HG02798 (cell line): Measurements from ENCODE around the gene C19orf12.
"Not testable (repeated sequence)": the region's sequence is repeated elsewhere in the genome, so short reads cannot be mapped to it uniquely, and the experiment has no call there.

ENCODE experiments used
- ATAC-seq: cut with Tn5 transposase; IDR thresholded peaks from one replicate; pipeline ENCODE4 v1.9.1; 2021; ENCODE audit warnings: mild to moderate bottlenecking; ENCODE audit not compliant: unreplicated experiment, poor library complexity

Gene C19orf12

DNA sequence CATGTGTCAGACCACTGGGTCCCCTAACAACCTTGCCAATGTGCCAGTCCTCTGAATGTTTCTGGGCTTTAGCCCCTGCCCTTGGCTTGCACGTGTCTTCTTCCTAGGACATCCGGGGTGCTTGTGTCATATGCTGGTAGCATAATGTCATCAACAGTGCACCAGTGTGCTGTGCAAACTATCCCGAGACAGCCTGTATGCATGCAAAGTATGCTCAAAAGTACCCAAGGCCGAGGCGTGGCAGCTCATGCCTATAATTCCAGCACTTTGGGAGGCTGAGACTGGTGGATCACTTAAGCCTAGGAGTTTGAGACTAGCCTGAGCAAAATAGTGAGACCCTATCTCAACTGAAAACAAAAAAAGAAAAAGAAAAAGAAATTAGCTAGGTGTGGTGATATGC is 20.8 kb upstream of the C19orf12 start:
- ATAC-seq: no peak

DNA sequence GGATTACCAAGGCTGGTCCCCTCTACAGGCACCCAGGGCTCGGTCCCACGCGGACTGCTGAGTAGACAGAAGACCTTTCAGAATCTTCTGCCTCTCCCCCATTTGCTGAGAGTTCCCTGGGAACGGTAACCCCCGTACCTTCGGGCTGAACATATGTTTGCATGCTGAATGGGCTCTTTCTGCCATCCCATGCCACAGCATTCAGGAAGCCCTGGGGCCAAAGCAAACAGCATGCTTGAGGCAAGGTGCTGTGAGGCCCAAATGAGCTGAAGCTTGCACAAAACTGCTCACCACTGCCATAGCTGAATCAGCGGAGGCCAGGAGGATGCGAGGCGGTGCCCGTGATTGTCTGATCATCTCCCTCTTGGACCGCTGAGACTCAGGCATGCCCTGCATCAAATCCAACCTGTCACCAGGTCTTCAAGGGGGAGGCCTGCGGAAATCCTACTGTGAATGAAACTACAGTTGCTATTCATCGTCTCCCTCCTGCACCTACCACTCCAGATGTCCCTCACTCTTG is 16.3 kb upstream of the C19orf12 start:
- no peak for ATAC-seq

DNA sequence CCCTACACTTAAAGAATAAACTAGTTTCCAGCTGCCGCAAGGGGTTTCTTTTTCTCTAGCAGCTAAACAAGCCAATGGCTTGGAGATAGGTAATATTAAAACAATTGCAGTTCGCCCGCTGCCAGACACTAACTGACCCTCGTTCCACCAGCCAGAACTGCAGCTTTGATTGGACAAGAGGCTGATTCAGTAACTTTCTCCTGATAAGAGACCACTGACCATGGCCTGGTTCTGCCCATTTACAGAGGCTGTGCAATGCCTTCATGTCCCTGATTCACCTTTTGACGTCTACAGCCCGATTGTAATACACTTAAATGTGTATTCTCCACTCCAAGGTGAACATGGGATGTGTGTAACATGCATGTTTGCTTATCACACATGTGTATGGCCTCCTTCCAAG is 12.8 kb upstream of the C19orf12 start:
- ATAC-seq: no peak

DNA sequence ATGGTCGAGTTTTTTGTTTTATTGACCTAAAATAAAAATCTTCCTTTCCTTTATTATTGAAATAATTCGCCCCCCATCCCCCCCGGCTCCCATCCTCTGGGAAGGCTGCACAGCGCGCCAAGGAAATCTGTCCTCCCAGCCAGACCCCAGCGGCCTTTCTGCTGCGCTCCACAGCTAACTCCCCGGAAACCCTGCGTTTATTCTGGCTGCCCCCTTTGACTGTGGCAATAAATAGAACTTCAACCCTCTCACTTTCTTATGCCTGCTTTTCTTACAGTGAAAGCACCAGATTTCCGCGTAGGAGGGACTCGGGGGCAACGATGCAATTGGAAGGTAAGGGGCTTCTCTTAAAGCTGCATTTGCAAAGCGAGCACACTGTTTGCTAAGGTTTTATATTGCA is 9.7 kb upstream of the C19orf12 start:
- ATAC-seq: no peak

DNA sequence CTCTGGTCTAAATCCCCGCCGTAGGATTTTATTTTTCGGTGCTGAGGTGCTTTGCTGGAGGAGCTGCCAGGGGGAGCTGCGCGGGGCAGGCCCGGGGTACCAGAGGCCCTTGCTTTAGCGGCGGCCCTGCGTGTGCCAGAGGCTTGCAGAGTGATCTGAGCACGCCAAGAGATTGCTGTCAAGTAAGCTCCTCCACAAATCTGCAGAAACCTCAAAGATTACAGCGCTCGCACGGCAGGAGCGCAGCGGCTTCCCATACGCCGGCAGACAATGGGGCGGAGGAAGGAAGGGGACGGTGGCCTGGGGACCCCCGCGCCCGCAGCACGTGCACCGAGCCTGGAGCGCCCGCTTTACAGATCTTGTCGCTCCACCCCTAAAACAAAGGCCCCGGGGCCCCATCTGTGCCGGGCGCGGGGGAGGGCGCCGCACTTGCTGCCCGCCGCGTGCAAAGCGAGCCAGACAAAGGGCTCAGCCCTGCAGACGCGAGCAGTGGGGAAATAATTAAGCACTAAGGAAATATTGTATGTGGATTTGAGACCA is 9.1 kb upstream of the C19orf12 start:
- ATAC-seq: no peak

DNA sequence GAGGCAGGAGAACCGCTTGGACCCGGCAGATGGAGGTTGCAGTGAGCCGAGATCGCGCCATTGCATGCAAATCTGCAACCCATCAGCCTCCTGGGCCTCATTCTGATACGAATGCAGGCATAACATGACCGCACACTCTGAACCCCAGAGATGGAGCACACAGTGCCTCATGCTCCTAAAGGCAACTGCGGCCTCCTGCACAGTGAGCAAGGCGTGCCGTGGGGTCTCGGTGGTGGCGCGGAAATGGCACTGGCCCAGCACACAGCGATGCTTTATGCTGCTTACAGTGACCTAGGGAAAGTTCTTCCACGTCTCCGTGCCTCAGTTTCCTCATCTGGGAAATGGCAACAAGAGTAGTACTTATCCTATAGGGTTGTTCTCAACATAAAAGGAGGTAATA is 2.0 kb upstream of the C19orf12 start:
- ATAC-seq: no peak

DNA sequence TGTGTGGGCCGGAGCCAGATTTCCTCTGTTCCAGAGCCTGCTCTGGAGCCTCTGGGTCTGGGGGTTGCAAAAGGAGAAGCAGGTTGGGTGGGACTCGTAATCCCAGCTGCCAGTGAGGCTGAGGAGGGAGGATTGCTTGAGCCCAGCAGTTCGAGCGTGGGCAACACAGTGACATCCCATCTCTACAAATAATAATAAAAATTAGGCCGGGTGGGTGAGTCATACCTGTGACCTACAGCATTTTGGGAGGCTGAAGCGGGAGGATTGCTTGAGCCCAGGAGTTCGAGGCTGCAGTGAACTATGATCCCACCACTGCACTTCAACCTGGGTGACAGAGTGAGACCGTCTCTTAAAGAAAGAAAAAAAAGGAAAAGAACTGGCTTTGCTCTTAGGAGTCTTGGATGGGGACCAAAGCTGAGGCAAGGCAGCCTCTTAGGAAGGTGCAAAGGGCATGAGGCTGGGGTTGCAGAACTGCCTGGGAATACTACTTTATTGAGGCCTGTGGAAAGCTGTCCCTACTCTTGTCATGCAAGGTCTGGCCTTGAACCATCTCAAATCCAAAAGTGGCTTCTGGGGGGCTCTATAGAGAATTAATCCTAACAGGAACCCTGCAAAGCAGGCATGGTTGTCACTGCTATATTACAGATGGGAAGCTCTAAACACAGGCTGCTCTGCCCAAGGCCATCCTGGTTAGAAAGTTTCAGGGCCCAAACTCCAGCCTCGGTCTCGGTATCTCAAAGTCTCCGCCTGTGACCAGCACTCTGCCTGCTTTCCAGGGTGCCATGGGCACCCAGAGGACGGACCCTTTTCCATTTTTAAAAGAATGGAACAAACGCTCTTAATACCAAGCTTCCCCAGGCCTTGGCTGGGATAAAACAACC is 880 bp upstream of the C19orf12 start:
- no peak for ATAC-seq

DNA sequence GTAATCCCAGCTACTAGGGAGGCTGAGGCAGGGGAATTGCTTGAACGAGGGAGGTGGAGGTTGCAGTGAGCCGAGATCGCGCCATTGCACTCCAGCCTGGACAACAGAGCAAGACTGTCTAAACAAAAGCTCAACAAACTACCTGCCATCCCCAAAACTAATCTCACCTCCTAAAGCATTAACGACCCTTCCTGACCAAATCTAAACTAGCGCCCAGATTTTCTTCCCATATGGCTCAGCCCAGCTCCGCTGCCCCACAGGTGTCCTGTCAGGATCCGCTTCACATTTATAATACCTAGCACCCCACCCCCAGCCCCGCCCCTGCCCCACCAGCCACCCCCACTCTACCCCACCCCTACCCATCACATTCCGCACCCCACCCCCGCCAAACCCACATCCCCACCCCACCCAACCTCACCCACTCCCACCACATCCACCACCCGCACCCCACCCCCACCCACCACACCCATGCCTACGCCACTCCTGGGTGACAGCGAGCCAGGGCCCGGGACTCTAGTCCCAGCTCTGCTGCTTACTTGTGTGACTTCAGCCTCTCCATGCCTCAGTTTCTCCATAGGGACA is 599 bp downstream of the C19orf12 start:
- ATAC-seq: peak; percentile 12

DNA sequence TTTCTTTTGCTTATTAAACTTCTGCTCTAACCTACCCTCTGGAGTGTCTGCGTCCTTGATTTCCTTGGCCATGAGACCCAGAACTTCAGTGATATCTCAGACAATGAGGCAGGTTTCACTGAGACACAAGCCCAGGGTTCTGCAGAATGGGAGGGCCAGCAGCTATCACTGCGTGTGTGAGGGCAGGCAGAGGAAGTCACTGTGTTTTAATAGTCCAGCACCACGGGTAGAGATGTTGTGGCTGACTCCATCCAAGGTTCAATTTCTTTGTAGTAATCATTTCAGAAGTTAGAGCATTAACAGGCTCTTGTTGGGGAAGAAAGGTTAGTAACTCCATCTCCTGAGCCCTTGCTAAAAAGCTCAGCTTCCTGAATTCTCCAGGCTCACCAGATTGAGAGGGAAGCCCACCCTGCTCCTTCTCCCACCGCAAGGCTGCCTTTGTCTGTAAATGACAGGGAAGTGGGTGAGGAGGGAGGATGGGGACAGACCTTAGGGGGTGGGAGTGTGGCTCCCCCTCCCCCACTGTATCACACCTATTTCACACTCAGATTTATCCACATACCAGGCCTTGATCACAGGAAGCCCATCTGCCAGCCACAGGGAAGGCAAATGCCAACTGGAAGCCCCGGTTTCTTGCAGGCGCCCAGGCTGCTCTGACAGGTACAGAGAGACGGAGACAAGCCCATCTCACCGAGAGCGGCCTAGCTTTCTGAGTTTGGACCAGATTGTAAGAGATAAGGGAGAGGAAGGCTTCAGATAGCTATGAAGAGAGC is 2.1 kb downstream of the C19orf12 start:
- no peak for ATAC-seq

DNA sequence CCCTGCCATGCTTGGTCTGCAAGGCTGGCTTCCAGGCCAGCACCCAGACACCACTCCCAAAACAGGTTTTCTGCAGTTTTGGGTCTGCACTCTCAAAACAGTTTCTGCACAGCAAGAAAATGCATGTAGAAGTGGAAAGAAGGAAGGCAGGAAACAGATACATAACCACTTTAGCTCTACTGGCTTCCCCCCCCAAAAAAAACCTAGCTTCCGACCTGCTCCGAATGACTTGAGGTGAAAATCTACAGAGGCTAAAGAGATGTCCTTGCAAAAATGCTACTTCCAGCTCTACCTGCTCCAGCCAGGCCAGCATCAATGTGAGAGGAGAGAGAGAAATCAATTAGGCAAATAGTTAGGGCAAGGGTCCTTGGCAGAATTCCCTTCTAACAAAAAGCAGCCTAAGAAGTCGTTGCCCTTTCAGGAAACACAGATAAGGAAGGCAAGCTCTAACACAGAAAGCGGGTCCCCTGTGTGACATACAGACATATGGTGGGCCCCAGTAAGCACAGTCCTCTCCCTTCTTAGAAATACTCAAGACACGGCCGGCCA is 3.4 kb downstream of the C19orf12 start:
- ATAC-seq: no peak

DNA sequence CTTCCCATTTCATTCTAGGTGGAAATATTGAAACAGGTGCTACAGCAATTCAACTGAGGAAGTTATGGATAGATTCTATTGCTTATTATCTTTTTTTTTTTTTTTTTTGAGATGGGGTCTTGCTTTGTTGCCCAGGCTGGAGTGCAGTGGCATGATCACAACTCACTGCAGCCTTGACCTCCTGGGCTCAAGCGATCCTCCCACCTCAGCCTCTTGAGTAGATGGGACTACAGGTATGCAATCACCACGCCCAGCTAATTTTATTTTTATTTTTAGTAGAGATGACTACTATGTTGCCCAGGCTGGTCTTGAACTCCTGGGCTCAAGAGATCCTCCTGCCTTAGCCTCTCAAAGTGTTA is 5.6 kb downstream of the C19orf12 start:
- not testable (repeated sequence) for ATAC-seq

DNA sequence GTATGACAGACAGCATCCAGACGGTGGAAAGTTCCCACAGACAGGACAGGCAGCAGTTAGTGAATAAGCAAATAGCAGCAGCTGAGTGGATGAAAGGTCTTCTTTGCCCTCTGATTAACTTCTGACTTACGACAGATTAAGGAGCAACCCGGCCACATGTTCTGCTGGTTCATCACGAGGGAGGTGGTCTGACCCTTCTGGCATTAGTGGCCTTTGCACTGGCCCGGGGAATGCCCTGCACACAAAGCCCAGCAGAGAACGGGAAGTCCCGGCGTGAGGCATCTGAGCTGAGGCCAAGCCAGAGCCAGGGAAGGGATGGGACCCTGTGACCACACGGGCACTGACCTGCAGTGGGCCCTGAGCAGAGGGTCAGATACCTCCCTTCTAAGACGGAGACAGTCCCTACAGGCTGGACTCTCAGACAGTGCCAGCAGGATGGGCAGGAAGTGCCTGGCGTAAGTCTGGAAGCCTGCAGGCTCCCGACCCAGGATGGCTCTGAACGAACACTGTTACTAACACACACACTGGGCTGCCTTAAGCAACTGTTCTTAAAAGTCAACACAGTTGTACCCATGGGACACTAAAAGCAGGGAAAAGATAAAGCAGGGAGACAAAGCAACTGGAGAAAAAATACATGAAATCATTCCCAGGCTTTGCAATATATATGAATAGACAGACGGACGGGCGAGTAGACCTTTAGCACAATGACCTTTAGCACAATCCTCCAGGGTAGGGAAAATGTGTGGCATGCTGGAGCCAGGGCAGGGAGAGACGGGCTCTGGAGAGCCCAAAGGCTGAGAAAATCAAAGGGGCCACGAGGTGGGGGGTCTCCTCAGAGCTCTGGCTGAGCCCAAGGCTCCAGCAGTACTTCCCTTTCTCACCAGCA is 6.3 kb downstream of the C19orf12 start:
- ATAC-seq: no peak

DNA sequence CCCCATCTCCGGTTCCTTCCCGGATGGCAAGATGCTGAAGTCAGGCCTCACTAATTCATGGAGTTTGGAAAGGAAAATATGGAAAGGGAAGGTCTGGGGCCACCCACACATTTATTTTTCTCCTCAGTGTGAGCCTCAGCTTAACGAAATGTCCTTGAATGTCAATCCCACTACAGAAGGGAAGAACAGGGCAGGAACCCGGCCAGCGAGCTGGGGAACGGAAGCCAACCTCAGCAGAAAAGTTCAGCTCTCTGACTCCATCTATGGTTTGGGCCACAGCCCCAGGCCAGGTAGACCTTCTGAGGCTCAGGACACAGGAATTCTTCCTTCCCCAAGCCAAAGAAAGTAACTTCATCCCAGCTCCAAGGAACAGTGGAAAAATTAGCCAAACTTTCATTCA is 8.4 kb downstream of the C19orf12 start:
- ATAC-seq: no peak

DNA sequence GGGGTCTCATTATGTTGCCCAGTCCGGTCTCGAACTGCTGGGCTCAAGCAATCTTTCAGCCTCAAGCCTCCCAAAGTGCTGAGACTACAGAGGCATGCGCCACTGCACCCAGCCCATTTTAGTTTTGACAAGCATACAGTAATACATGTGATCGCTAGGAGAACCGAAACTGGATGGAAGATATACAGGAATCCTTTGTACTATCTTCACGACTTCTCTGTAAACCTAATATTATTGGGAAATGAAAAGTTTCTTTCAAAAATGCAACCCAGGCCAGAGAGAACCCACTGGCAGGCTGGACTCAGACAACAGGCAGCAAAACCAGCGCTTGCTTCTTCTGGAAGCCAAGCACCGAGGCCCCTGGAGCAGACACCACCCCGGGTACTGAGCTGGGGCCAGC is 9.4 kb downstream of the C19orf12 start:
- no peak for ATAC-seq

DNA sequence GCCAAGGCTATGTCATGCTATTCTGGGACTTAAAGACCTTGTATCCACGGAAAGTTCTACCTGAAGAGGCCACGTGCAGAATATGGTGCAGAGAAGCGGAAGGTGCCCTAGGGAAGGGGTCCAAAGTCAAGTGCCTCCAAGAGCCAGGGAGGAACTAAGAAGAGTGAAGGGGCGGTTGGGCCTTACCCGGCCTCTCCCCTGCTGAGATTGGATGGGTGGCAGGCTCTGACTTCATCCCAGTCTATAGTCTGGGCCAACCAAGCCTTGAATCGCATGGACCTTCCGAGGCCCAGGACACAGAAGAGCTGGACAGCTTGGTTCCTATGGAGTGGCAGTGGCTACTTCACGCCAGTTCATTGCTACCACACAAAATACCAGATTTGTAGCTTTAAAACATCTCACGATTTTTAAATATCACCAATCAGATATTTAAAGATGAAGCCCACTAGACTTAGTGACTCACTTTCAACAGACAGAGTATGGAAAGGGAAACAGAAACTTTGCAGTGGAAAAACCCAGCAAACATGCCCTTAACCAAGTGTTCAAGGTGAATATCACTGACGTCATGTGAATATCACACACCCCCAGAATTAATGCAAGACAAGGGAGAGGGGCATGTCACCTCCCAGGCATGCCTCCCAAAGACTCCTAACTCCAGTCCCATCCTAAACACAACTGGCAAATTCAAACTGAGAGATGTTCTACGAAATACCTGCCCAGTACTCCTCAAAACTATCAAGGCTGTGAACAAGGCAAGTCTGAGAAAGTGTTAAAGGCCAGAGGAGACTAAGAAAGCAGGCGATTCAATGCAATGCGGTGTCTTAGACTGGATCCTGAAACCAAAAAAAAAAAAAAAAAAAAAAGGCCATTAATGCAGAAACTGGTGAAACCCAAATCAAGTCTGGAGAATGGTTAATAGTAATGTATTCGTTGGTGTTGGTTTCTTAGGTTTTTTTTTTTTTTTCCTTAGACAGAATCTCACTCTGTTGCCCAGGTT is 10.2 kb downstream of the C19orf12 start:
- peak; percentile 69 for ATAC-seq

DNA sequence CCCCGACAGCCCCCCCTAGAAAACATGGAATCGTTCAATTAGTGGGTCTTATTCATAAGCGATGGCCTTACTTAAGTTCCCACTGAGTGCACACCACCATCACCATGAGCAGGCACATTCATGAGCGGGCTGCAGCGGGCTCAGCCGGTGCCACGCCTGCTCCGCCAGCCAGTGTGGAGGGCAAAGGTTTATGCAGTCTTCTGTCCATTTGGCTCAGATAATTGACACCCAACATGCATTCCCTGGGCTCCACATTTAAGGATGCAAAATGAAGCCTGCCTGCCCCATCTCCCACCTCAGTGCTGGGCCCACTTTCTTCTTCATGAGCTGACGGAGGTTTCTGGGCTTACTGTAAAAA is 12.1 kb downstream of the C19orf12 start:
- no peak for ATAC-seq

DNA sequence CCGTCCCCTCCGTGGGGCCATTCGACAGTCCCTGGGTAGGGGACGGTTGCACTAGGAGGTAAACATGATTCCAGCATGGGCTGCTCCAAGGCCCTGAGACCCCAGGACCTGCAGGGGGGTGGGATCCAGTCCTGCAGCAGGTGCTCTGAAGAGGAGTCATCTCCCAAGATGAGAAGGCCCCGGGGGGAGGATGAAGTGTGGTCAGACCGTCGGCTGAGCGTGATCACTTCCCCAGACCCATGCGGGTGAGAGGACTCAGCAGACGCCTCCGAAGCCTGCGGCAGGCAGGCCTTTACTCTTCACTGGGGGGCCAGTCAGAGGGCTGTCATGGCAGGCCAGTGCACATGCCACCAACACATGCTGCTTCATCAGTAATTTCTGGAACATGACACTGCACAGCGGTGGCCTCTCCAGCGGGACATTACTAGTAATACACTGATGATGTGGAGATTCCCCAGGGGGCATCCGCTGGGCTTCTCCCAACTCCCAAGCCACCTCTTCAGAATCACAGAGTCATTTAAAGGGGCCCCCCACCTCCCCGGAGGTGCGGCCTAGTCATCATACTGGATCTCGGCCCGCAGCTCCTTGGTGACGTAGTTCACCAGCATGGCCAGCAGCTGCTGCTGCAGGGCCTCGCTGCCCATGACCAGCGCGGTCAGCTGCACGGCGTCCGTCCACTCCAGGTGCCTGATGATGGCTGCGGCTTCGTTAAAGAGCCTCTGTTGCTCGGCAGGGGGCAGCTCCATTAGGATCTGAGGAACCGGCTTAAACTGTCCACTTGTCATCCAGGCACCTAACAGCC is 12.7 kb downstream of the C19orf12 start:
- ATAC-seq: no peak

DNA sequence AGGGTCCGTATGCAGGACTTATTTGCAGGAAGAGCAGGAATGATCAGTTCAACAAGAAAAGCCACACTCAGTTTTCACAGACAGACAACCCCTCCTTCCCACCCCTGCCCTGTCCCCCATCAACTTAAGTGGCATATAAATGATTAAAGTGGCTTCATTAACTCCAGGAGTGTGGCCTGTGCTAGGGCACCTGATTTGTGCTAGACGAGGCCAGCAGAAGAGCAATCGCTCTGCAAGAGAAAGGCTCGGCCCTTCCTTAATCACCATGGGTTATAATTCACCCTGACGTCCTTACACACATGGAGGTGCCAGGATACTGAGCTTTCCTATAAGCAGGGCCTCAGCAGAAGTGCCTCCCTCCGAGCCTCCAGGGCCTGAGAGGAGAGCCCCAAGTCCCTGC is 14.6 kb downstream of the C19orf12 start:
- no peak for ATAC-seq
